Tibial nerve (tissue), 3 donors: ENCODE results near the gene VILL.

Experiments
- POLR2A ChIP-seq, 2 donors: fragments of 450-650 bp; IDR thresholded peaks; one replicate each; pipeline ENCODE4 v1.6.1; 2017; ENCODE audit warnings: antibody characterized with exemption in 2 of 2, mild to moderate bottlenecking in 2 of 2, moderate library complexity in 2 of 2
- TF ChIP-seq, protein P1 (sequence below), 5 experiments: fragments of 200-600 bp in 3 of 5; fragments of 450-650 bp in 2 of 5; sonication (generic) in 3 of 5; IDR thresholded peaks; one replicate each; pipeline ENCODE4 v1.5.1; 2016 to 2019; ENCODE audit warnings: antibody characterized with exemption in 5 of 5, mild to moderate bottlenecking in 3 of 5, moderate library complexity in 2 of 5

DNA sequence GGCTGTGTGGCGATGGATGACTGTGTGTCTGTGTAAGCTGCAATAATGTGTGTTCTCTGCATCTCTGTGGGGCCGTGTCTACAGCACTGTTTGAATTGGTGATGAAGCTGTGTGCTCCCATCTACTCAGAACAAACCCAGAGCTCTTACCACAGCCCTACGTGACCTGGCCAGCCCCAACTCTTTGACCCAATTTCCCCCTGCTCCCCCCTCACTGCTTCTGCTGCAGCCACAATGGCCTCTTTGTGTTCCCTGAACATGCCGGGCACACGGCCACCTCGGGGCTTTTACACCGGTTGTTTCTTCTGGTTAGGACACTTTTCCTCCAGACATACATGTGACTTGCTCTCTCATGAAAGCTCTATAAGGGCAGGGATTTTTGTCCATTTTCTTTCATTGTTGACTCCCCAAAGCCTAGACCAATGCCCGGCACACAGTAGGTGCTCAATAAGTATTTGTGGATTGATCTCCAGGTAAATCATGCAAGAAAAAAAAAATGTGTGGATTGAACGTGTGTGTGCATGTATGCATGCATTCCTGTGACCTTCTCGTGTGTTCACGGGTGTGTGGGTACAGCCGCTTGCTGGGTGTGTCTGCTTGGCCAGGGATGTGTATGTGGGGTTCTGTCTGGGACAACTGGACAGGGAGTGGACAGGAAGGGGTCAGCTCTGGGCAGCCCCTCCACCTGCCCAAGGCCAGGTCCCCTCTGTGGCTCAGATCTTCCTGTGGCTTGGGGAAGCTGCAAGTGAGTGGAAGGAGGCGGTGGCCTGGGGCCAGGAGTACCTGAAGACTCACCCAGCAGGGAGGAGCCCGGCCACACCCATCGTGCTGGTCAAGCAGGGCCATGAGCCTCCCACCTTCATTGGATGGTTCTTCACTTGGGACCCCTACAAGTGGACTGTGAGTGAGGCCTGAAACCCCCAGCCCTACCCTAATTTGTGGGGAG, 14.8 kb downstream of the VILL start:
- TF ChIP-seq, protein P1, sequence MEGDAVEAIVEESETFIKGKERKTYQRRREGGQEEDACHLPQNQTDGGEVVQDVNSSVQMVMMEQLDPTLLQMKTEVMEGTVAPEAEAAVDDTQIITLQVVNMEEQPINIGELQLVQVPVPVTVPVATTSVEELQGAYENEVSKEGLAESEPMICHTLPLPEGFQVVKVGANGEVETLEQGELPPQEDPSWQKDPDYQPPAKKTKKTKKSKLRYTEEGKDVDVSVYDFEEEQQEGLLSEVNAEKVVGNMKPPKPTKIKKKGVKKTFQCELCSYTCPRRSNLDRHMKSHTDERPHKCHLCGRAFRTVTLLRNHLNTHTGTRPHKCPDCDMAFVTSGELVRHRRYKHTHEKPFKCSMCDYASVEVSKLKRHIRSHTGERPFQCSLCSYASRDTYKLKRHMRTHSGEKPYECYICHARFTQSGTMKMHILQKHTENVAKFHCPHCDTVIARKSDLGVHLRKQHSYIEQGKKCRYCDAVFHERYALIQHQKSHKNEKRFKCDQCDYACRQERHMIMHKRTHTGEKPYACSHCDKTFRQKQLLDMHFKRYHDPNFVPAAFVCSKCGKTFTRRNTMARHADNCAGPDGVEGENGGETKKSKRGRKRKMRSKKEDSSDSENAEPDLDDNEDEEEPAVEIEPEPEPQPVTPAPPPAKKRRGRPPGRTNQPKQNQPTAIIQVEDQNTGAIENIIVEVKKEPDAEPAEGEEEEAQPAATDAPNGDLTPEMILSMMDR (IDR thresholded peaks at IDR 0.05): no peak
- TF ChIP-seq POLR2A (IDR thresholded peaks at IDR 0.05): no peak
